HEK293 (cell line): ENCODE data around the gene CACNA1H.

ENCODE experiments used
- HOXD13 ChIP-seq: sonication (generic); formaldehyde crosslinking; IDR thresholded peaks from 2 replicates; pipeline ENCODE4 v1.8.0; 2022; ENCODE audit warnings: missing genetic modification reagents, borderline replicate concordance
- KLF16 ChIP-seq: fragments of 450-650 bp; formaldehyde crosslinking; IDR thresholded peaks from 2 replicates; pipeline ENCODE4 v1.5.1; 2017; ENCODE audit warnings: missing biosample characterization, missing genetic modification characterization
- ZBTB21 ChIP-seq: fragments of 450-650 bp; formaldehyde crosslinking; IDR thresholded peaks from 2 replicates; pipeline ENCODE4 v1.5.1; 2017; ENCODE audit warnings: missing biosample characterization, missing genetic modification characterization
- TF ChIP-seq, protein P1 (sequence below): fragments of 450-650 bp; formaldehyde crosslinking; IDR thresholded peaks from 2 replicates; pipeline ENCODE4 v1.5.1; 2016; ENCODE audit warnings: missing biosample characterization, missing genetic modification characterization

- no peak for TF ChIP-seq ZBTB21
- TF ChIP-seq, protein P1, sequence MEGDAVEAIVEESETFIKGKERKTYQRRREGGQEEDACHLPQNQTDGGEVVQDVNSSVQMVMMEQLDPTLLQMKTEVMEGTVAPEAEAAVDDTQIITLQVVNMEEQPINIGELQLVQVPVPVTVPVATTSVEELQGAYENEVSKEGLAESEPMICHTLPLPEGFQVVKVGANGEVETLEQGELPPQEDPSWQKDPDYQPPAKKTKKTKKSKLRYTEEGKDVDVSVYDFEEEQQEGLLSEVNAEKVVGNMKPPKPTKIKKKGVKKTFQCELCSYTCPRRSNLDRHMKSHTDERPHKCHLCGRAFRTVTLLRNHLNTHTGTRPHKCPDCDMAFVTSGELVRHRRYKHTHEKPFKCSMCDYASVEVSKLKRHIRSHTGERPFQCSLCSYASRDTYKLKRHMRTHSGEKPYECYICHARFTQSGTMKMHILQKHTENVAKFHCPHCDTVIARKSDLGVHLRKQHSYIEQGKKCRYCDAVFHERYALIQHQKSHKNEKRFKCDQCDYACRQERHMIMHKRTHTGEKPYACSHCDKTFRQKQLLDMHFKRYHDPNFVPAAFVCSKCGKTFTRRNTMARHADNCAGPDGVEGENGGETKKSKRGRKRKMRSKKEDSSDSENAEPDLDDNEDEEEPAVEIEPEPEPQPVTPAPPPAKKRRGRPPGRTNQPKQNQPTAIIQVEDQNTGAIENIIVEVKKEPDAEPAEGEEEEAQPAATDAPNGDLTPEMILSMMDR (tag by site-specific recombination): no peak
- no peak for TF ChIP-seq HOXD13 (CRISPR knock-in tag)
- TF ChIP-seq KLF16: no peak
Observed at GRCh38 chr16:1153480-1154160, 714 bp downstream of the CACNA1H start.
